ENCODE results near the gene COL4A5. TPM values are rescaled to one million over a fixed set of nuclear protein-coding genes. Genes with fewer than 3 reads are reported as not detected.
A peak's percentile ranks its signal among the peaks of the same experiment; 100 is the strongest.

Gene COL4A5
- total RNA-seq, 8 experiments from 2014 or later, result 4.8 to 125 (median 34.1) TPM

DNA sequence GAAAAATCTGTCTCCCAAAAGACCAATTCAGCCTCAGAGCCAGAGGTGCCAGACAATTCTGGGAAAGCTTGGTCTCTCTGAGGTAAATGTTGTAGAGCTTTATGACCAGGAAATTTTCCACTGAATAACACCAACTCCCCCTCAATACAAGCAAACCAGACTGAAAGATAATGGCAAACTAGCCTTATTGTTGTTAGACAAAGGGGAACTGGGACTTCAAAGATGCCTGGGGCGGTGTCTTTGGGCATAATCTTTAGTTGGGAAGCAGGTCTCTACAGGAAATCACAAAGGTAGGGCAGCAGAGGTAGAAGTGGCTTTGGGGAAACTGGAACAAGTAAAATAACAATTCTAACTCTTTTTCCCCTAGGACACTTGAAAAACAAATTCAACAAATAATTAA, 13.4 kb upstream of the COL4A5 start:
- 13 to 20% methylated on average over 1 of the region's 1 CpG; no CpG with 5 or more reads in 8 of the 10 experiments for WGBS, 10 experiments
- Histone ChIP-seq H3K4me3 (no peak overlapping the region), H3K27ac (no peak overlapping the region), H3K4me1 (replicated peaks in 1 of 2) (no peaks in the 10 kb centered on the region)
- no peak for ATAC-seq (replicated peaks in 6 of 8)
- in situ Hi-C loops (cut with MboI; ENCODE audit: low pct_unique_long_range_greater_than_20kb in 2 of 9, low sequenced_read_pairs in 9 of 9, unreplicated experiment in 9 of 9), result no loop called here

DNA sequence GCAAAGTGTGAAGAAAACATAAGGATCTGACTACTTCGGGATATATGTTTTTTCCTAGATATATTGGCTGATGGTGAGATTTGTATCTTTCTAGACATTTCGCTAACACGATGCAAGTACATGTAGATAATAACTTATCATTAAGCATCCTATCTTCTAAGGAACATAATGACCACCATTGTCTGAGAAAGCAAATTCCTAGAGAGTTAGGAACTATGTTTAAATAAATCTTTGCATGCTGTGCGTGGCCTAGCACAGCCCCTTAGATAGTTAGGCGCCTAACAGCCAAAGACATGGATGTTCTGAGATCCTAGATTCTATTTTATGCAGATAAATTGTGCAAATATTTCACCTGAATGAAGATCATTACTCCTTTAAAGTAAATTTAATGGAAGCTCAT, 4.4 kb upstream of the COL4A5 start:
- no peak for ATAC-seq (replicated peaks in 6 of 8)
- in situ Hi-C loops (cut with MboI; ENCODE audit: low pct_unique_long_range_greater_than_20kb in 2 of 9, low sequenced_read_pairs in 9 of 9, unreplicated experiment in 9 of 9), result no loop called here
- WGBS, 10 experiments, result 38 to 83% (median 71%) methylated on average over 1 to 5 of the region's 5 CpGs; no CpG with 5 or more reads in 5 of the 10 experiments
- Histone ChIP-seq H3K4me1 (replicated peaks in 1 of 2) (peaks cover 0 to 2% of the 10 kb centered on the region in 2 donors), H3K27ac (no peak overlapping the region), H3K4me3 (no peak overlapping the region)

- in situ Hi-C loops (cut with MboI; ENCODE audit: low pct_unique_long_range_greater_than_20kb in 2 of 9, low sequenced_read_pairs in 9 of 9, unreplicated experiment in 9 of 9), result no loop called here
- ATAC-seq (replicated peaks in 6 of 8), result peak in 6 of 8 experiments; percentile 5 to 50 (median 42)
- 0 to 41% (median 16%) methylated on average over 1 to 8 of the region's 20 CpGs; no CpG with 5 or more reads in 3 of the 10 experiments for whole genome bisulfite sequencing, 10 experiments
- Histone ChIP-seq H3K4me1 (replicated peaks in 1 of 2) (peaks cover 0 to 2% of the 10 kb centered on the region in 2 donors), H3K27ac (no peak overlapping the region), H3K4me3 (peak overlapping the region; percentile 23 to 46 (median 37))
Measured at GRCh38 chrX:108437349-108438109, 2.1 kb upstream of the COL4A5 start.

- Histone ChIP-seq H3K27ac (no peak within 1 kb of the TSS), H3K4me1 (replicated peaks in 1 of 2) (peaks cover 0 to 2% of the 10 kb centered on the region in 2 donors), H3K4me3 (peak within 1 kb of the TSS; percentile 31 to 59 (median 47))
- WGBS, 10 experiments, result 0% methylated on average over 2 of the region's 16 CpGs; no CpG with 5 or more reads in 9 of the 10 experiments
- ATAC-seq (replicated peaks in 6 of 8), result peak; percentile 42 to 78 (median 70)
- in situ Hi-C loops (cut with MboI; ENCODE audit: low pct_unique_long_range_greater_than_20kb in 2 of 9, low sequenced_read_pairs in 9 of 9, unreplicated experiment in 9 of 9), result no loop called here
Measured at GRCh38 chrX:108438110-108438623, 1.5 kb upstream of the COL4A5 start, which contains the start of gene COL4A6. Gene COL4A6, minus strand, starts transcription at chrX:108438422. Its CDS starts 226 bp downstream, at chrX:108438196.

GRCh38 chrX:108439961-108440696, 491 bp downstream of the COL4A5 start:
- WGBS, 10 experiments, result 0 to 15% (median 3%) methylated on average over 2 to 19 of the region's 25 CpGs; no CpG with 5 or more reads in 5 of the 10 experiments
- in situ Hi-C loops (cut with MboI; ENCODE audit: low pct_unique_long_range_greater_than_20kb in 2 of 9, low sequenced_read_pairs in 9 of 9, unreplicated experiment in 9 of 9), result no loop called here
- peak; percentile 46 to 70 (median 61) for ATAC-seq (replicated peaks in 6 of 8)
- Histone ChIP-seq H3K4me1 (replicated peaks in 1 of 2) (peaks cover 0 to 2% of the 10 kb centered on the region in 2 donors), H3K4me3 (peak overlapping the region; percentile 31 to 59 (median 47)), H3K27ac (peak overlapping the region in 1 of 2 donors; percentile 77)

- Histone ChIP-seq H3K27ac (no peak overlapping the region), H3K4me1 (replicated peaks in 1 of 2) (peaks cover 0 to 2% of the 10 kb centered on the region in 2 donors), H3K4me3 (no peak overlapping the region)
- in situ Hi-C loops (cut with MboI; ENCODE audit: low pct_unique_long_range_greater_than_20kb in 2 of 9, low sequenced_read_pairs in 9 of 9, unreplicated experiment in 9 of 9), result no loop called here
- WGBS, 10 experiments, result 0 to 100% (median 43%) methylated on average over 1 to 2 of the region's 2 CpGs; no CpG with 5 or more reads in 5 of the 10 experiments
- ATAC-seq (replicated peaks in 6 of 8), result no peak
Measured at GRCh38 chrX:108442901-108443464, 3.3 kb downstream of the COL4A5 start.

DNA sequence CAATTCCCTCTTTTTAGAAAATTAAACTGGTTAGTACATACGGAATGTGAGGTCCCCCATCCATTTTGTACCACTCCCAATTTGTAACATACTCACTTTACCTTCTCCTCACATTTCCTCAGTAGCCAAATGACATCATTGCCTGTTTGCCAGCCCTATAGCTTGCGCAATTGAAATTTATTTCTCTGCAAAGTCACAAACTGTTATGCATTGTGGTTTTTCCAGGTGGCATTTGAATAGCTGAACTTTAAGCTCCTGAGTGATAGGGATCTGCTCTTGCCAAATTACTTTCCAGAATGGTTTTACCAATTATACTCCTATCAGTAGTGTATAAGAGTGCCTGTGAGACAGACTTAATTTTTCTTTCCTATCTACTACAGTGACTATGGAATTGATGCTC, 7.7 kb downstream of the COL4A5 start:
- H3K4me1 ChIP-seq (replicated peaks in 1 of 2), result no peaks in the 10 kb centered on the region
- no peak overlapping the region for H3K4me3 ChIP-seq
- in situ Hi-C loops (cut with MboI; ENCODE audit: low pct_unique_long_range_greater_than_20kb in 2 of 9, low sequenced_read_pairs in 9 of 9, unreplicated experiment in 9 of 9), result no loop called here
- 0 to 86% (median 60%) methylated on average over 1 to 2 of the region's 2 CpGs; no CpG with 5 or more reads in 5 of the 10 experiments for WGBS, 10 experiments
- no peak overlapping the region for H3K27ac ChIP-seq
- ATAC-seq (replicated peaks in 6 of 8), result peak in 3 of 8 experiments; percentile 48 to 61 (median 48)

DNA sequence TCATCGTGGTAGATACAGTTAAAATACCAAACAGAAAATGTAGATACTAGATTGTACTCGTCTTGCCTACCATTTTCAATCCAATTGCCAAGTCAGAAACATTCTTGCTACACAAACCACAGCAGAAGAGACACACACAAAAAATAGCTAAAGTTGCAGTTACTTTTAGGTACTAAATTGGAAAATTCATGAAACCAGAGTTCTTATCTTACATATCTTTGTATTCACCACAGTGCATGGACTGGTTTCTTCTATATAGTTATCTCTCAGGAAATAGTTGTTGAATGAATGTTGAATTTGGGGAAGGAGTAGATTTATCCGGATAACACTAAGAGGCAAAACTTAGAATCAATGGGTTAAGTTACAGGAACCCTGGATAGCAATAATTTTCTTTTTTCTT, 14.2 kb downstream of the COL4A5 start:
- in situ Hi-C loops (cut with MboI; ENCODE audit: low pct_unique_long_range_greater_than_20kb in 2 of 9, low sequenced_read_pairs in 9 of 9, unreplicated experiment in 9 of 9), result no loop called here

GRCh38 chrX:108456971-108457477, 17.4 kb downstream of the COL4A5 start:
- WGBS, 10 experiments, result 6 to 94% (median 73%) methylated on average over 1 to 4 of the region's 4 CpGs; no CpG with 5 or more reads in 4 of the 10 experiments
- Histone ChIP-seq H3K4me3 (no peak overlapping the region), H3K27ac (no peak overlapping the region), H3K4me1 (replicated peaks in 1 of 2) (no peaks in the 10 kb centered on the region)
- in situ Hi-C loops (cut with MboI; ENCODE audit: low pct_unique_long_range_greater_than_20kb in 2 of 9, low sequenced_read_pairs in 9 of 9, unreplicated experiment in 9 of 9), result no loop called here
- ATAC-seq (replicated peaks in 6 of 8), result no peak

More for the DNA sequence above, 14.2 kb downstream of the COL4A5 start:
- 23 to 100% (median 43%) methylated on average over 1 to 3 of the region's 3 CpGs; no CpG with 5 or more reads in 3 of the 10 experiments for WGBS, 10 experiments
- no peak for ATAC-seq (replicated peaks in 6 of 8)
- Histone ChIP-seq H3K4me3 (no peak overlapping the region), H3K27ac (no peak overlapping the region), H3K4me1 (replicated peaks in 1 of 2) (no peaks in the 10 kb centered on the region)

DNA sequence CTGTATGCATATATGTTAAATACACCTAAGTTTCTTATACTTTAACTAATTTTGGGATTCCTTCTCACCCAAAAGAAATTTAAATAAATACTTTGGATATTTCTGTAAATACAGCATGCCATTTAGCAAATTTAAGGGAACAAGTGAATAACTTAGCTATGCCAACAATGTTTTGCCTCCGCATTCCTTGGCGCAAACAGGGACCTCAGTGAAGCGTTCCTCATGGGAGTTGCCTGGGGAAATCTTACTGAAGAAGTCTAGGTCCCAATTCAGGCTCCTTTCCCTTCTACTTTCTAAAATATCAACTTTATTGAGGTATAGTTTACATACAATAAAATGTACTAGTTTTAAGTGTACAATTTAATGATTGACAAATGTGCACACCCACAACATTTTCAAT, 25.0 kb downstream of the COL4A5 start:
- WGBS, 10 experiments, result 12 to 100% (median 83%) methylated on average over 1 to 3 of the region's 3 CpGs; no CpG with 5 or more reads in 6 of the 10 experiments
- no peak overlapping the region for H3K27ac ChIP-seq
- ATAC-seq (replicated peaks in 6 of 8), result peak in 1 of 8 experiments; percentile 46
- in situ Hi-C loops (cut with MboI; ENCODE audit: low pct_unique_long_range_greater_than_20kb in 2 of 9, low sequenced_read_pairs in 9 of 9, unreplicated experiment in 9 of 9), result no loop called here
- no peaks in the 10 kb centered on the region for H3K4me1 ChIP-seq (replicated peaks in 1 of 2)
- H3K4me3 ChIP-seq, result no peak overlapping the region

DNA sequence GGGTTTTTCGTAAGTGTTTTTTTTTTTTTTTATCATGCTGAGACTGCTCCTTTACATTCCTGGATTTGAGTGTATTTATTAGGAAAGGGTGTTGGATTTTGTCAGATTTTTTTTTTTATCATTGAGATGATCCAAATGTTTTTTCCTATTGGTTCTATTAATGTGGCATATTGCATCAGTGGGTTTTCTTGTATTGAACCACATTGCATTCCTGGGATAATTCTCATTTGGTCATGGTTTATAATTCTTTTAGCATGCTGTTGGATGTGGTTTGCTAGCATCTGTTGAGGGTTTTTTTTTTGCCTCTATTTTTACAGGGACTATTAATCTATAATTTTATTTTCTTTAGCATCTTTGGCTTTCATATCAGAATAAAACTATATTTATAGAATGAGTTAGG, 28.8 kb downstream of the COL4A5 start:
- no peak for ATAC-seq (replicated peaks in 6 of 8)
- Histone ChIP-seq H3K4me3 (no peak overlapping the region), H3K27ac (no peak overlapping the region), H3K4me1 (replicated peaks in 1 of 2) (no peaks in the 10 kb centered on the region)
- in situ Hi-C loops (cut with MboI; ENCODE audit: low pct_unique_long_range_greater_than_20kb in 2 of 9, low sequenced_read_pairs in 9 of 9, unreplicated experiment in 9 of 9), result no loop called here
- WGBS, 10 experiments, result 9 to 88% (median 71%) methylated on average over 1 of the region's 1 CpG; no CpG with 5 or more reads in 5 of the 10 experiments

DNA sequence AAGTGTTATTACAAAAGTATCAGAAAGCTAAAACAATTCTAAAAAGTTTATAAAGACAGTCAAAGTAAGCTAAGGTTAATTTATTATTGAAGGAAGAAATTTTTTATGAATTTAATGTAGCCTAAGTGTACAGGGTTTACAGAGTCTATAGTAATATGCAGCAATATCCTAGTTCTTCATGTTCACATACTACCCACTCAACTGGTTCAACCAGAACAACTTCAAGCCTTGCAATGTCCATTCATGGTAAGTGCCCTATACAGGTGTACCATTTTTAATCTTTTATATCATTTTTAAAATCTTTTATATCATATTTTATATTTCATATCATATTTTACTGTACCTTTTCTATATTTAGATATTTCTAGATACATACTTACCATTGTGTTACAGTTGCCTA, 34.3 kb downstream of the COL4A5 start:
- Histone ChIP-seq H3K4me1 (replicated peaks in 1 of 2) (no peaks in the 10 kb centered on the region), H3K4me3 (no peak overlapping the region), H3K27ac (no peak overlapping the region)
- in situ Hi-C loops (cut with MboI; ENCODE audit: low pct_unique_long_range_greater_than_20kb in 2 of 9, low sequenced_read_pairs in 9 of 9, unreplicated experiment in 9 of 9), result no loop called here
- ATAC-seq (replicated peaks in 6 of 8), result no peak

All from motor neuron (in vitro differentiated cells).